CD1c-positive myeloid dendritic cell (primary cell): ENCODE measurements around the gene MYOM1.
"Not testable (repeated sequence)": the region's sequence is repeated elsewhere in the genome, so short reads cannot be mapped to it uniquely, and the experiment has no call there.

Experiments used
- DNase-seq: peaks from one replicate; pipeline ENCODE4 v3.0.0-alpha.2; 2016; ENCODE audit errors: extremely low spot score

MYOM1 gene

DNA sequence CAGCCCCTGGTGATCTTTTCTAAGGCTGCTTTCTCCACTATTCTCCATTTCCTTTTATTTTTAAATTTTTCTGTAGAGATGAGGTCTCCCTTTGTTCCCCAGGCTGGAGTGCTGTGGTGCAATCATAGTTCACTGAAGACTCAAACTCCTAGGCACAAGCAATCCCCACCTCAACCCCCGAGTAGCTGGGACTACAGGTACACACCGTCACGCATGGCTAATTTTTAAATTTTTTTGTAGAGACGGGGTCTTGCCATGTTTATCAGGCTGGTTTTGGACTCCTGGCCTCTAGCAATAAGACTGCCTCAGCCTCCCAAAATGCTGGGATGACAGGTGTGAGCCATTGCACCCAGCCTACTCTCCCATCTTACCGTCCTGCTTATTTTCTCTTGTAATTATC is 184.1 kb downstream of the MYOM1 start:
- no peak for DNase-seq

DNA sequence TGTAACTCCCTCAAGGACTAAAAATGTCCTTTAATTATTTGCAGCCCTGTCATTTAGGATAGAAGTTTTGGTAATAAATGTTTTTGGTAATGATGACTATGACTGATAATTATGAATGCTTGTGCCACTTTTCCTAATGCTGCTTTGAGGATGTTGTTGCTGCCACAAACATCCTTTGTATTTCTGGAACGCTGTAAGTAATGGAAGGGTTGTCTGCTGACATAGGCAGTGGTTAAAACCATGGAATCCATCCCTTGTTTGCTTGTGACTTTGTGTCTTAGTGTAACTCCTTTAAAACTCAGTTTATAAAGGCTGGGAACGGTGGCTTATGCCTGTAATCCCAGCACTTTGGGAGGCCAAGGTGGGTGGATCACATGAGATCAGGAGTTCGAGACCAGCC is 187.0 kb downstream of the MYOM1 start:
- no peak for DNase-seq

- peak; percentile 27 for DNase-seq
Observed at GRCh38 chr18:3029215-3029952, 190.4 kb downstream of the MYOM1 start.

GRCh38 chr18:3028115-3028514 is 191.7 kb downstream of the MYOM1 start:
- DNase-seq = not testable (repeated sequence)

GRCh38 chr18:3027370-3027891 is 192.3 kb downstream of the MYOM1 start:
- DNase-seq = no peak

- DNase-seq = no peak
Observed at GRCh38 chr18:3025544-3025943, 194.2 kb downstream of the MYOM1 start.

DNA sequence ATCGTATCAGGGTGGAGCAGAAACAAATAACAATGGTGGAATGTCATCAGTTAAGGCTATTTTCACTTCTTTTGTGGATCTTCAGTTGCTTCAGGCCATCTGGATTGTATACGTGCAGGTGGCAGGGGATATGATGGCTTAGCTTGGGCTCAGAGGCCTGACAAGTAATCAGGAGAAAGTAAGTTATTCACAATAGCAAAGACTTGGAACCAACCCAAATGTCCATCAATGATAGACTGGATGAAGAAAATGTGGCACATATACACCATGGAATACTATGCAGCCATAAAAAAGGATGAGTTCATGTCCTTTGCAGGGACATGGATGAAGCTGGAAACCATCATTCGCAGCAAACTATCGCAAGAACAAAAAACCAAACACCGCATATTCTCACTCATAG is 196.2 kb downstream of the MYOM1 start:
- DNase-seq = not testable (repeated sequence)
